Tibial nerve (tissue), 3 donors: ENCODE measurements around the gene EFNB3.

Experiments used
- CTCF ChIP-seq, 5 experiments: fragments of 200-600 bp in 3 of 5; fragments of 450-650 bp in 2 of 5; sonication (generic) in 3 of 5; IDR thresholded peaks; one replicate each; pipeline ENCODE4 v1.5.1; 2016 to 2019; ENCODE audit warnings: antibody characterized with exemption in 5 of 5, mild to moderate bottlenecking in 3 of 5, moderate library complexity in 2 of 5
- POLR2A ChIP-seq, 2 donors: fragments of 450-650 bp; IDR thresholded peaks; one replicate each; pipeline ENCODE4 v1.6.1; 2017; ENCODE audit warnings: antibody characterized with exemption in 2 of 2, mild to moderate bottlenecking in 2 of 2, moderate library complexity in 2 of 2

GRCh38 chr17:7688808-7689316 is 16.1 kb upstream of the EFNB3 start:
- no peak for TF ChIP-seq CTCF (IDR thresholded peaks at IDR 0.05)
- no peak for TF ChIP-seq POLR2A (IDR thresholded peaks at IDR 0.05)
